ENCODE measurements around the gene RIMS3.

DNA sequence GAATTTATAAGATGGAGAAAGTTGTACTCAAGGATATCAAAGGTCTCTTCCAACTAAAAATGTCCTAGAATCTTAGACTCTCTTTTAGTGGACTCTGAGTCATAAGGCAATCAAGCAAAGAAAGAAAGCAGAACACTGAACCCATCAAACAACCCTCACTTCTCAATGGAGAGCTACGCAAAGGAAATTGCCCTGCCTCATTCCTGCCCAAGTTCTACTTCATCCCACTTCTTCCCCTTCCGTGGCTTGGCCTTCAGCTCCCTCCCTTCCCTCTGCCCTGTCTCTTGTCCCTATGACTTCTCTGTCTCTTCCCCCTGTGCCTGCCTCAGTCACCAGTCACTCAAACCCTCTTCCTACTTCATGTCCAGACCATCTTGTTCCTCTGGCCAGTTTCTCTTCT, 58.5 kb downstream of the RIMS3 start:
- TF ChIP-seq TEAD1 (CRISPR knock-in tag; IDR thresholded peaks at IDR 0.05): no peak
- TF ChIP-seq, protein P1, sequence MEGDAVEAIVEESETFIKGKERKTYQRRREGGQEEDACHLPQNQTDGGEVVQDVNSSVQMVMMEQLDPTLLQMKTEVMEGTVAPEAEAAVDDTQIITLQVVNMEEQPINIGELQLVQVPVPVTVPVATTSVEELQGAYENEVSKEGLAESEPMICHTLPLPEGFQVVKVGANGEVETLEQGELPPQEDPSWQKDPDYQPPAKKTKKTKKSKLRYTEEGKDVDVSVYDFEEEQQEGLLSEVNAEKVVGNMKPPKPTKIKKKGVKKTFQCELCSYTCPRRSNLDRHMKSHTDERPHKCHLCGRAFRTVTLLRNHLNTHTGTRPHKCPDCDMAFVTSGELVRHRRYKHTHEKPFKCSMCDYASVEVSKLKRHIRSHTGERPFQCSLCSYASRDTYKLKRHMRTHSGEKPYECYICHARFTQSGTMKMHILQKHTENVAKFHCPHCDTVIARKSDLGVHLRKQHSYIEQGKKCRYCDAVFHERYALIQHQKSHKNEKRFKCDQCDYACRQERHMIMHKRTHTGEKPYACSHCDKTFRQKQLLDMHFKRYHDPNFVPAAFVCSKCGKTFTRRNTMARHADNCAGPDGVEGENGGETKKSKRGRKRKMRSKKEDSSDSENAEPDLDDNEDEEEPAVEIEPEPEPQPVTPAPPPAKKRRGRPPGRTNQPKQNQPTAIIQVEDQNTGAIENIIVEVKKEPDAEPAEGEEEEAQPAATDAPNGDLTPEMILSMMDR (IDR thresholded peaks at IDR 0.05): no peak
- no peak for TF ChIP-seq CBFB (CRISPR knock-in tag; IDR thresholded peaks at IDR 0.05; ENCODE audit: low read depth)
- TF ChIP-seq OVOL2 (CRISPR knock-in tag; IDR thresholded peaks at IDR 0.05; ENCODE audit: borderline replicate concordance): no peak
- no peak for TF ChIP-seq ZNF317 (CRISPR knock-in tag; IDR thresholded peaks at IDR 0.05; ENCODE audit: borderline replicate concordance, low read depth)
- TF ChIP-seq KAT7 (CRISPR knock-in tag; IDR thresholded peaks at IDR 0.05; ENCODE audit: borderline replicate concordance): no peak
- TF ChIP-seq, protein P2, sequence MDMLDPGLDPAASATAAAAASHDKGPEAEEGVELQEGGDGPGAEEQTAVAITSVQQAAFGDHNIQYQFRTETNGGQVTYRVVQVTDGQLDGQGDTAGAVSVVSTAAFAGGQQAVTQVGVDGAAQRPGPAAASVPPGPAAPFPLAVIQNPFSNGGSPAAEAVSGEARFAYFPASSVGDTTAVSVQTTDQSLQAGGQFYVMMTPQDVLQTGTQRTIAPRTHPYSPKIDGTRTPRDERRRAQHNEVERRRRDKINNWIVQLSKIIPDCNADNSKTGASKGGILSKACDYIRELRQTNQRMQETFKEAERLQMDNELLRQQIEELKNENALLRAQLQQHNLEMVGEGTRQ (CRISPR knock-in tag; IDR thresholded peaks at IDR 0.05): no peak
- TF ChIP-seq, protein P3, sequence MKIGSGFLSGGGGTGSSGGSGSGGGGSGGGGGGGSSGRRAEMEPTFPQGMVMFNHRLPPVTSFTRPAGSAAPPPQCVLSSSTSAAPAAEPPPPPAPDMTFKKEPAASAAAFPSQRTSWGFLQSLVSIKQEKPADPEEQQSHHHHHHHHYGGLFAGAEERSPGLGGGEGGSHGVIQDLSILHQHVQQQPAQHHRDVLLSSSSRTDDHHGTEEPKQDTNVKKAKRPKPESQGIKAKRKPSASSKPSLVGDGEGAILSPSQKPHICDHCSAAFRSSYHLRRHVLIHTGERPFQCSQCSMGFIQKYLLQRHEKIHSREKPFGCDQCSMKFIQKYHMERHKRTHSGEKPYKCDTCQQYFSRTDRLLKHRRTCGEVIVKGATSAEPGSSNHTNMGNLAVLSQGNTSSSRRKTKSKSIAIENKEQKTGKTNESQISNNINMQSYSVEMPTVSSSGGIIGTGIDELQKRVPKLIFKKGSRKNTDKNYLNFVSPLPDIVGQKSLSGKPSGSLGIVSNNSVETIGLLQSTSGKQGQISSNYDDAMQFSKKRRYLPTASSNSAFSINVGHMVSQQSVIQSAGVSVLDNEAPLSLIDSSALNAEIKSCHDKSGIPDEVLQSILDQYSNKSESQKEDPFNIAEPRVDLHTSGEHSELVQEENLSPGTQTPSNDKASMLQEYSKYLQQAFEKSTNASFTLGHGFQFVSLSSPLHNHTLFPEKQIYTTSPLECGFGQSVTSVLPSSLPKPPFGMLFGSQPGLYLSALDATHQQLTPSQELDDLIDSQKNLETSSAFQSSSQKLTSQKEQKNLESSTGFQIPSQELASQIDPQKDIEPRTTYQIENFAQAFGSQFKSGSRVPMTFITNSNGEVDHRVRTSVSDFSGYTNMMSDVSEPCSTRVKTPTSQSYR (CRISPR knock-in tag; IDR thresholded peaks at IDR 0.05): no peak
- TF ChIP-seq, protein P4, sequence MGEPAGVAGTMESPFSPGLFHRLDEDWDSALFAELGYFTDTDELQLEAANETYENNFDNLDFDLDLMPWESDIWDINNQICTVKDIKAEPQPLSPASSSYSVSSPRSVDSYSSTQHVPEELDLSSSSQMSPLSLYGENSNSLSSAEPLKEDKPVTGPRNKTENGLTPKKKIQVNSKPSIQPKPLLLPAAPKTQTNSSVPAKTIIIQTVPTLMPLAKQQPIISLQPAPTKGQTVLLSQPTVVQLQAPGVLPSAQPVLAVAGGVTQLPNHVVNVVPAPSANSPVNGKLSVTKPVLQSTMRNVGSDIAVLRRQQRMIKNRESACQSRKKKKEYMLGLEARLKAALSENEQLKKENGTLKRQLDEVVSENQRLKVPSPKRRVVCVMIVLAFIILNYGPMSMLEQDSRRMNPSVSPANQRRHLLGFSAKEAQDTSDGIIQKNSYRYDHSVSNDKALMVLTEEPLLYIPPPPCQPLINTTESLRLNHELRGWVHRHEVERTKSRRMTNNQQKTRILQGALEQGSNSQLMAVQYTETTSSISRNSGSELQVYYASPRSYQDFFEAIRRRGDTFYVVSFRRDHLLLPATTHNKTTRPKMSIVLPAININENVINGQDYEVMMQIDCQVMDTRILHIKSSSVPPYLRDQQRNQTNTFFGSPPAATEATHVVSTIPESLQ (CRISPR knock-in tag; IDR thresholded peaks at IDR 0.05): no peak
- no peak for TF ChIP-seq ZNF121 (CRISPR knock-in tag; IDR thresholded peaks at IDR 0.05)

Measured in WTC11 (cell line).